HG03060 (cell line): ENCODE measurements around the gene PA2G4.
A peak's percentile ranks its signal among the peaks of the same experiment; 100 is the strongest.

ENCODE experiments used
- ATAC-seq: cut with Tn5 transposase; IDR thresholded peaks from one replicate; pipeline ENCODE4 v1.9.1; 2021; ENCODE audit warnings: low read depth, moderate number of reproducible peaks; ENCODE audit not compliant: unreplicated experiment

The PA2G4 gene

DNA sequence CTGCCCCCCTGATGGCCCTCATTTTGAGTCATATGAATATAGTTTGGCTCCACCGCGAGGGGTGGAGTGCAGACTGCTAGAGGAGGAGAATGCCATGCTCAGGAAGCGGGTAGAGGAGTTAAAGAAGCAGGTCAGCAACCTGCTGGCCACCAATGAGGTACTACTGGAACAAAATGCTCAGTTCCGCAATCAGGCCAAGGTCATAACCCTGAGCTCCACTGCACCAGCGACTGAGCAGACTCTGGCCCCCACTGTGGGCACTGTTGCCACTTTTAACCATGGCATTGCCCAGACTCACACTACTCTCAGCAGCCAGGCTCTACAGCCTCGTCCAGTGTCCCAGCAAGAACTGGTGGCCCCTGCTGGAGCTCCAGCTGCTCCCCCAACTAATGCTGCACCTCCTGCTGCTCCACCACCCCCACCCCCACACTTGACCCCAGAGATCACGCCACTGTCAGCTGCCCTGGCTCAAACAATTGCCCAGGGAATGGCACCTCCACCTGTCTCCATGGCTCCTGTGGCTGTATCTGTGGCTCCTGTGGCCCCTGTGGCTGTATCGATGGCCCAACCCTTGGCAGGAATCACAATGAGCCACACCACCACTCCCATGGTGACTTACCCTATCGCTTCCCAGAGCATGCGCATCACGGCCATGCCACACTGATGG lies 17.0 kb downstream of the PA2G4 start:
- ATAC-seq = no peak

DNA sequence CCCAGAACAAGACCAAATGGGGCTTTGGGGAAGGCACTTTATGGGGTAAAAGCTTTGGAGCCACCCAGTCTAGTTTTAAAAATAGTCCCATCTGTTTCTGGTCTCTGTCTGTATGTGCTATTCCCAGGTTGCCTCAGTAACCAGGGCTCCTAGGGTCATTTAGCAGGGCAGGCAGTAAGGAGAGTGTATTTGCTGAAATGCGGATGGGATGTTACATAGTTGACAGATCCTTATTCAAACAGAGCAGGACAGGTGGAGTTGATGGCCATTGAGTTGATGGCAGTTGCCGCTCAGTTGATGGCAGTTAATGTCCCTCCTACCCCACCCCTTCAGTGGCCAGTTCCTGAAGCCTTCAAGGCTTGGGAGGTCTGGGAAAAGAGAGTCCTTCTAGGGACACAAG lies 18.3 kb downstream of the PA2G4 start:
- no peak for ATAC-seq

GRCh38 chr12:56124133-56124532 lies 19.8 kb downstream of the PA2G4 start:
- ATAC-seq = no peak

DNA sequence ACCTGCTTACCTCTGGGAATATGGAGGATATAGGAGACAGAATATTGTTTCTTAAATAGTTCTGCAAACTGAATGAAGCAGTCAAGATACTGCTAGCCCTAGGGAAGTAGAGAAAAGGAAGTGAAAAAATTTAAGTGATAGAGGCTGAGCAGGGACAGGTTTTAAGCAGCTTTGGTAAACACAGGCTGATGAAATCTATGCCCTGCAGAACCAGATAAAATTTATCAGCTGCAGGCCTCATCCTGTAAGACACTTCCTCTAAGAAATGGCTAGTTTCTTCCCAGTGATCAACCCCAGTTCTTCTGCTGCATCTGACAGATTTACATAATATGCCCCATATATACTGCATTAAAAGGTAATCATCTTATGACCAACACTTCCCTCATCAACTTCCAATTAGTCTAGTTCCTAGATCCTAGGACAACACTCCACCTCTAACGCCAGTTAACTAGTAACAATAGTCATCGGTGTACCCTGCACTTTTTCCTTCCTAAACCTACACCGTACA lies 22.4 kb downstream of the PA2G4 start:
- ATAC-seq = no peak

DNA sequence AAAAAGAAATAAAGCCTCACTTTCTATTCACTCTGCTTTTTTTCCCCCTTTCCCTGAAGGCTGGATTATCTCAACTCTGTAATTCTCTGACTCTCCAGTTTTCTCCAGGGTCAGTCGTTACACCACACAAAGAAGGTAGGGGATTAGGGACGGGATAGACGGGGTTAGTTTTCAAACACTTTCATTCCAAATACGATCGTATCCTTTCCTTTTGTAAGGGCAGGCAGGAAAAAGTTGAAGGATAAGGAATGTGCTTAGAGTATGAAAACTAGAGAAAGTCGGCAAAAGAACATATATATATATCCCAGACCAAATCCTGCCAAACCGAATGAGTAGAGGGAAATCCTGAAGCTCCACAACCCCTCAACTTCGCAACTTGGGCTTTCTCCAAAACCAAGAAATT lies 23.1 kb downstream of the PA2G4 start:
- no peak for ATAC-seq

DNA sequence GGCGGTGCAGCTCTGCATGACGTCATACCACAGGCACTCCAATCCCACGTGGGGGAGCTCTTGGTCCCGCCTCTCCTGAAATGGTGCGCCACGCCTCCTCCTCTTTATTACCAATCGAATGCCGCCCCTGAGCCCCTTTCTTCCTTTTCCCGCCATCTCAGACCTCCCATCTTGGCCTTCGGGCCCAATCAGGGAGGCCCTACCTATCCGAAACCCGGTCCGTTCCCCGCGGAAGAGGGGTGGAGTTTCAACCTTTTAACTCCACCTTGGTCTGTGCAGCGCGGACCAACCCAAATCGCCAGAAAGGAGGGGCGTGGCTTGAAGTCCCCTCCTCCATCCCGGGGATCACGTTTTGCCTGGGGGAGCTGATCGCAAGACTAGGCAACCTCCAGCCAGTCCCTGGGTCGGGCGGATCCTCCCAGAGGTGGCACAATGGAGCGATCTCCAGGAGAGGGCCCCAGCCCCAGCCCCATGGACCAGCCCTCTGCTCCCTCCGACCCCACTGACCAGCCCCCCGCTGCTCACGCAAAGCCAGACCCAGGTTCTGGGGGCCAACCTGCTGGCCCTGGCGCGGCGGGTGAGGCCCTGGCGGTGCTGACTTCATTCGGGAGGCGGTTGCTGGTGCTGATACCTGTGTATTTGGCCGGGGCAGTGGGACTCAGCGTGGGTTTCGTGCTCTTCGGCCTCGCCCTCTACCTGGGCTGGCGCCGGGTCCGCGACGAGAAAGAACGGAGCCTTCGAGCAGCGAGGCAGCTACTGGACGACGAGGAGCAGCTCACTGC lies 23.7 kb downstream of the PA2G4 start, which contains the start of gene ESYT1:
TSS of gene ESYT1 (plus strand) at position 380 of the 782 bp plus-strand sequence. CDS start at position 433, 53 bp downstream.
- ATAC-seq = peak; percentile 80

- ATAC-seq = no peak
Observed at GRCh38 chr12:56128670-56129205, 24.4 kb downstream of the PA2G4 start.

DNA sequence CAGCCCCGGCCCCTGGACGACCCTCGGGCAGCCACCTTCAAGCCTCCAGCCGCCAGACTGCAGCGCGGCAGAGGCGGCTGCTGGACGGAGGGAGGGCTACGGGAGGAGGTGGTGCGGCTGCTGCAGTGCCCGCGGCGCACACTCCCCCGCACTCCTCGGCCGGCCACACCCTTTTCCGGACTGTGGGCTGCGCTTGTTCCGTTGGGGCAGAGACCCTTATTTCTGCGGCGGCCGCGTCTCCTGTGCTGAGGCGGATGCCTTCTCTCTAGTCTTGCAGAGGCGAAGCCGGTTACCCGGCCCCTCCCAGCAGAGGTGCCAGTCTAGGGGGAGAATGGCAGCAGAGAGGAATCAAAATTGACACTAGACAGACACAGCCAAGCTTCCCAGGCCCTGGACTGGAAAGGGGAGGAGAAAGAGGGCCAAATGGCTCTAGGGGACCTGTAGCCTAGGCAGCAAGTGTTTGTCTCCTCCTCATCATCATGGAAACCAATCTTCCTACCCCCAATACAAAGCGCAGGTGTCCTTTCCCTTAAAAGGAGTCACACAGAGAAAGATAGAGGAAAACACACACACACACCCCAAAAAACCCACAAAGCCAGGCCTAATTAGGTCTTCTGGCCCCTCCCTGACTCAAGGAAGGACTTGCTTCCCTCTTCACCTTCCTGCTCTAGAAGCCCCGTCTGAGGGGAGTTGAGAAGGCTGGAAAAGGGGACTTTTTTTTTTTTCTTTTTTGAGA lies 25.0 kb downstream of the PA2G4 start:
- no peak for ATAC-seq

DNA sequence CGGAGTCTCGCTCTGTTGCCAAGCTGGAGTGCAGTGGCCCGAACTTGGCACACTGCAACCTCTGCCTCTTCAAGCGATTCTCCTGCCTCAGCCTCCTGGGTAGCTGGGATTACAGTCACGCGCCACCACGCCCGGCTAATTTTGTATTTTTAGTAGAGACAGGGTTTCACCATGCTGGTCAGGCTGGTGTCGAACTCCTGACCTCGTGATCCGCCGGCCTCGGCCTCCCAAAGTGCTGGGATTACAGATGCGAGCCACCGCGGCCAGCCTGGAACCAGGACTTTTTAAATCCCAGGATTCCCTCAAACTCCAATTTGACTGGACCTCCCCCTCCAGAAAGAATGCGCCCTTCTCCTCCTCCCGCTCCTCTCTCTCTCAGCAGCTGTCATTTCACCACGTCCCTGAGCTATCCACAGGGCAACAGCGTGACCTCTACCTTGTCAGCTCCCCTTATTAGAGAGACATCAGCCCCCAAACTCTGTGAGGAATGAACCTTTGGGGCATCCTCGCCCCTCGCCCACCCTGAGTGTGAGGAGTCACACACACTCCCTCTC lies 25.7 kb downstream of the PA2G4 start:
- ATAC-seq = no peak

DNA sequence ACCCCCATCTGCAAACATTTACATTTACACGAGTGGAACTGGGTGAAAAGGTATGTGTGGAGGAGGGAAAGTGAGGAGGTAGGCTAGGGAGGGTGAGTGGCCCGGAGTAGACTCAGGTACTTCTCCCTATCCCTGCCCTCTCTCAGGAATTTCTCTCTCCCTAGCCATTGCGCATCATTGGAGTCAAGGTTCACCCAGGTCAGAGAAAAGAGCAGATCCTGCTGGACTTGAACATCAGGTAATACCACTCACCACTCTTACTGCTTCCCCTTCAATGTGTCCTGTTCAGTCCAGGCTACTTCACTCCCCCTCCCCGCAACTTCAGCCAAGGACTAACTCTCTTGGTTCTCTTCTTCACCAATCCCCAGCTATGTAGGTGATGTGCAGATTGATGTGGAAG lies 26.5 kb downstream of the PA2G4 start:
- no peak for ATAC-seq

- ATAC-seq = no peak
Observed at GRCh38 chr12:56134897-56135296, 30.5 kb downstream of the PA2G4 start.

DNA sequence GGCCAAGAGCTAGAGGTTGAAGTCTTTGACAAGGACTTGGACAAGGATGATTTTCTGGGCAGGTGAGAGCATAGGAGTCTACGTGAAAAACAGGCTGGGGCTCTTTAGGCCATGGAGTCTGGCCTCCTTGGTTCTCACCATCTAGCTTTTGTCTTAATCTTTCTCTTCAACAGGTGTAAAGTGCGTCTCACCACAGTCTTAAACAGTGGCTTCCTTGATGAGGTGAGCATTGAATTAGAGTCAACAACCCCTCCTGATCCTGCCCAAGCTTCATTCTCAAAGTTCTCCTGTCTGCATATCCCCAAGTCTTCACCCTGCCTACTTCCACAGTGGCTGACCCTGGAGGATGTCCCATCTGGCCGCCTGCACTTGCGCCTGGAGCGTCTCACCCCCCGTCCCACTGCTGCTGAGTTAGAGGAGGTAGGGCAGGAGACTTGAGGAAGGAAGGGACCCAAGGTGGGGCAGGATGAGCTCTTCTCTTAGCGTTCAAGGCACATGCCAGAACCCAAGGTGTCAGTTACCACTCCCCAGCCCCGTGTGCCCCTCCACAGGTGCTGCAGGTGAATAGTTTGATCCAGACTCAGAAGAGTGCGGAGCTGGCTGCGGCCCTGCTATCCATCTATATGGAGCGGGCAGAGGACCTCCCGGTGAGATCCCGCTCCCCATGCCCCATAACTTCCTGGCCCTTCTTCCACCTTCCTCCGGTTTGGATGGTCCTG lies 33.7 kb downstream of the PA2G4 start:
- ATAC-seq = no peak

DNA sequence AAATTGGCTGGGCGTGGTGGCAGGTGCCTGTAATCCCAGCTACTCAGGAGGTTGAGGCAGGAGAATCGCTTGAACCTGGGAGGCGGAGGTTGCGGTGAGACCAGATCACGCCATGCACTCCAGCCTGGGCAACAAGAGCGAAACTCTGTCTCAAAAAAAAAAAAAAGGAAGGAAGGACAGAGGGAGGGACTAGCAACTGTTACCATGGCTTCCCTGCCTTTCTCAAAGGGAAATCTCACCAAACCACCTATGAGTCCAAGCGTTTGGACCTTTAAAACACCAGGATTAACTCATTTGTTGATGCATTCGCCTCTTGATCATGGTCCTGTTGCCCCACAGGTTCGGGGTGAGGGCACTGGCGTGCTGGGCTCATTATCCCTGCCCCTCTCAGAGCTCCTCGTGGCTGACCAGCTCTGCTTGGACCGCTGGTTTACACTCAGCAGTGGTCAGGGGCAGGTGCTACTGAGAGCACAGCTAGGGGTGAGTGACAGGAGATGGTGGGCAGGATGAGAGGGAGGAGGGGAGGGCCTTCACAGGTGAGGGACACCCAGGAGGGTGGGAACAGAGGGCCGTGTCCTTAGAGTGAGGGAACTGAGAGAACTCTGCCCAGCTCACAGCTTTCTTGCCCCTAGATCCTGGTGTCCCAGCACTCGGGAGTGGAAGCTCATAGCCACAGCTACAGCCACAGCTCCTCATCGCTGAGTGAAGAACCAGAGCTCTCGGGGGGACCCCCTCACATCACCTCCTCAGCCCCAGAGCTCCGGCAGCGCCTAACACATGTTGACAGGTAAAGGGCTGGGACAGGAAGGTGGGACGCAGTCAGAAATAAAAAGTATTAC lies 37.8 kb downstream of the PA2G4 start:
- no peak for ATAC-seq

GRCh38 chr12:56143217-56143616 lies 38.9 kb downstream of the PA2G4 start:
- ATAC-seq = no peak

- ATAC-seq = no peak
Observed at GRCh38 chr12:56143870-56144269, 39.5 kb downstream of the PA2G4 start.

DNA sequence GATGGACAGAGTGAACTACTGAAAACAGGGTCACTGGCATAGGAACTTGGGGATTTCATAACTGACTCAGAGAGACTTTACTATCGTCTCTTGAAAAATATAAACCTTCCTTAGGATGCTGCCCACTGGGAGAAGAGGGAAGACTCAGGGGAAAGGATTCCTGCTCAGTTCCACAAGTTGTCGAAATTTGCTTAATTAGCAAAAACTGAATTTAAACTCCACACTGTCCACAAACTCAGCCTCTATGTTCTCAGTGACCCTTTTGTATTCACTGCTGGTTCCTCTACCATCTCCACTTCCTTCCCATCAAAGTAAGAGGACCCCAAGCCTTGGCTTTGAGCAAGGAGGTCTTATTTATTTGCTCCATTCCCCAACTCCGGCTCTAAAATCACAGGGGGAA lies 40.9 kb downstream of the PA2G4 start:
- no peak for ATAC-seq

- ATAC-seq = no peak
Observed at GRCh38 chr12:56146492-56147460, 42.4 kb downstream of the PA2G4 start.

- ATAC-seq = no peak
Observed at GRCh38 chr12:56150563-56150962, 46.2 kb downstream of the PA2G4 start.
